MM.1S (cell line): ENCODE data around the gene PNPLA7.

Experiments
- DNase-seq: peaks from one replicate; pipeline ENCODE4 v3.0.0-alpha.2; 2015
- H2AFZ ChIP-seq: fragments of 300-600 bp; sonication (generic); 2 replicates; pipeline ENCODE4 v1.6.0; 2016; ENCODE audit warnings: antibody characterized with exemption, low read length
- H3F3A ChIP-seq: fragments of 300-600 bp; sonication (generic); 2 replicates; pipeline ENCODE4 v1.6.1; 2016; ENCODE audit warnings: mild to moderate bottlenecking, antibody characterized with exemption, low read length, moderate library complexity, mixed read lengths; ENCODE audit not compliant: insufficient read depth
- H3K27ac ChIP-seq: fragments of 300-600 bp; sonication (generic); 2 replicates; pipeline ENCODE4 v1.5.1; 2016; ENCODE audit warnings: mild to moderate bottlenecking, low read length
- H3K27me3 ChIP-seq: fragments of 300-600 bp; sonication (generic); replicated peaks from 2 replicates; pipeline ENCODE4 v1.6.0; 2016; ENCODE audit warnings: low read length; ENCODE audit not compliant: insufficient read depth
- H3K36me3 ChIP-seq: fragments of 300-600 bp; sonication (generic); replicated peaks from 2 replicates; pipeline ENCODE4 v1.6.1; 2016; ENCODE audit warnings: mild to moderate bottlenecking, low read length, mixed read lengths; ENCODE audit not compliant: insufficient read depth
- H3K4me1 ChIP-seq: fragments of 300-600 bp; sonication (generic); 2 replicates; pipeline ENCODE4 v1.6.1; 2016; ENCODE audit warnings: low read length, mixed read lengths
- H3K4me2 ChIP-seq: fragments of 300-600 bp; sonication (generic); 2 replicates; pipeline ENCODE4 v1.6.0; 2016; ENCODE audit warnings: low read depth, low read length
- H3K4me3 ChIP-seq: fragments of 300-600 bp; sonication (generic); 2 replicates; pipeline ENCODE4 v1.5.1; 2016; ENCODE audit warnings: low read length, mixed read lengths
- H3K79me2 ChIP-seq: fragments of 300-600 bp; sonication (generic); 2 replicates; pipeline ENCODE4 v1.6.1; 2016; ENCODE audit warnings: mixed run types, low read length, mixed read lengths
- H3K9ac ChIP-seq: fragments of 300-600 bp; sonication (generic); 2 replicates; pipeline ENCODE4 v1.6.1; 2016; ENCODE audit warnings: low read length, mixed read lengths
- H3K9me2 ChIP-seq: fragments of 300-600 bp; sonication (generic); replicated peaks from 2 replicates; pipeline ENCODE4 v1.6.1; 2016; ENCODE audit warnings: mild to moderate bottlenecking, low read length, mixed read lengths; ENCODE audit not compliant: insufficient read depth
- H3K9me3 ChIP-seq: fragments of 300-600 bp; sonication (generic); replicated peaks from 2 replicates; pipeline ENCODE4 v1.6.1; 2016; ENCODE audit warnings: mild to moderate bottlenecking, low read length, mixed read lengths; ENCODE audit not compliant: insufficient read depth
- H4K20me1 ChIP-seq: fragments of 300-600 bp; sonication (generic); 2 replicates; pipeline ENCODE4 v1.6.1; 2016; ENCODE audit warnings: mild to moderate bottlenecking, low read length, moderate library complexity, mixed read lengths; ENCODE audit not compliant: insufficient read depth
- EZH2 ChIP-seq: fragments of 300-600 bp; sonication (generic); optimal IDR thresholded peaks from 2 replicates; pipeline ENCODE3; 2017; ENCODE audit warnings: low read depth, mild to moderate bottlenecking, antibody characterized with exemption, low read length, mixed read lengths
- EZH2phosphoT487 ChIP-seq: fragments of 300-600 bp; sonication (generic); IDR thresholded peaks from 2 replicates; pipeline ENCODE4 v1.6.1; 2018; ENCODE audit warnings: antibody characterized with exemption, low read length
- TF ChIP-seq, protein P1 (sequence below): fragments of 300-600 bp; sonication (generic); IDR thresholded peaks from 2 replicates; pipeline ENCODE4 v1.5.1; 2016; ENCODE audit warnings: antibody characterized with exemption, low read length, mixed read lengths

The PNPLA7 gene

DNA sequence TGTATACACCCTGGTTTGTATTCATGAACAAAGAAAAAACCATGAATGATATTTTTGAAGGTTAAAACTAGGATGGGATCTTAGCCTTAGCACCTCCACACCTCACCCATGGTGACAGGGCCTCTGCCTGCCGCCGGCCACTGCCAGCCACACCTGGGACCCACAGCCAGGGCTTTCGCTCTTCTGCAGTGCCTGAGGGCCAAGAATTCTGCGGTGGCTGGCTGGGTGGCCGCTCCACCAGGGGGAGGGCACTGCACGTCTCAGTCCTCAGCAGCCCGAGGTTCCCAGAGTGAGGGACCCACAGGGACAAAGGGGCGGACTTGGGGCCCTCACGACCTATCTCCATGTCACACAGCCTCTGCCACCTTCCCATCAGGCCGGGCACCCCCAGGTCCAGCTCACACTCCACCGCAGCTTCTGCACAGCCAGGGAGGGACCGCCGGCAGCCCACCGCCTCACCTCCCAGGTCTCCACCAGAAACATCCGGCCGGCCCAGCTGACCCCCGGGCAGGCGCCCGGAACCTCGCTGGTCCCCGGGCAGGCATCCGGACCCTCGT lies 134.1 kb downstream of the PNPLA7 start:
- Histone ChIP-seq H3K36me3 (no peaks in the 10 kb centered on the region), H2AFZ (no peak overlapping the region), H3K4me1 (no peaks in the 10 kb centered on the region; the same call in 1 of the 2 replicates), H4K20me1 (no peaks in the 10 kb centered on the region), H3K79me2 (peaks cover 15% of the 10 kb centered on the region; the same call in 1 of the 2 replicates), H3K9ac (no peak overlapping the region), H3K27me3 (no peaks in the 10 kb centered on the region), H3K27ac (no peak overlapping the region), H3K9me3 (no peaks in the 10 kb centered on the region), H3F3A (no peaks in the 10 kb centered on the region), H3K9me2 (no peaks in the 10 kb centered on the region), H3K4me3 (no peak overlapping the region), H3K4me2 (no peak overlapping the region)
- TF ChIP-seq EZH2 (no peak), EZH2phosphoT487 (no peak)
- TF ChIP-seq, protein P1, sequence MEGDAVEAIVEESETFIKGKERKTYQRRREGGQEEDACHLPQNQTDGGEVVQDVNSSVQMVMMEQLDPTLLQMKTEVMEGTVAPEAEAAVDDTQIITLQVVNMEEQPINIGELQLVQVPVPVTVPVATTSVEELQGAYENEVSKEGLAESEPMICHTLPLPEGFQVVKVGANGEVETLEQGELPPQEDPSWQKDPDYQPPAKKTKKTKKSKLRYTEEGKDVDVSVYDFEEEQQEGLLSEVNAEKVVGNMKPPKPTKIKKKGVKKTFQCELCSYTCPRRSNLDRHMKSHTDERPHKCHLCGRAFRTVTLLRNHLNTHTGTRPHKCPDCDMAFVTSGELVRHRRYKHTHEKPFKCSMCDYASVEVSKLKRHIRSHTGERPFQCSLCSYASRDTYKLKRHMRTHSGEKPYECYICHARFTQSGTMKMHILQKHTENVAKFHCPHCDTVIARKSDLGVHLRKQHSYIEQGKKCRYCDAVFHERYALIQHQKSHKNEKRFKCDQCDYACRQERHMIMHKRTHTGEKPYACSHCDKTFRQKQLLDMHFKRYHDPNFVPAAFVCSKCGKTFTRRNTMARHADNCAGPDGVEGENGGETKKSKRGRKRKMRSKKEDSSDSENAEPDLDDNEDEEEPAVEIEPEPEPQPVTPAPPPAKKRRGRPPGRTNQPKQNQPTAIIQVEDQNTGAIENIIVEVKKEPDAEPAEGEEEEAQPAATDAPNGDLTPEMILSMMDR: no peak
- DNase-seq: no peak

DNA sequence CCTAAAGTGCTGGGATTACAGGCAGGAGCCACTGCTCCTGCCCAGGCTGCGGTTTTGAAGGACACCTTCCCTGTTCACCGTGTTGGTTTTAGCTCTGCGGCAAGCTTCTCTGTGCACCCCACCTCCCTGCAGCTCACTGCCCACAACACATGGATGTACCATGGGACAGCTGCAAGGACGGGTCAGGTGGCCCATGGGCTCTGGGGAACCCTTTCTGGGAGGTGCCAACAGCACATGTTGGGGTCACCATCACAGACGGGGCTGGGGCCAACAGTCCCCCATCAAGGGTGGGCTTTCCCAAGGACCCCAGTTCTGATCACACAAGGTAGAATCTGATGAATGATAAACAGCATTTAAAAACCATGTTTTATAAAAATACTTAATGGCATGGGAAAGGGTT lies 134.8 kb downstream of the PNPLA7 start:
- Histone ChIP-seq H3K4me2 (no peak overlapping the region), H3K27me3 (no peaks in the 10 kb centered on the region), H3K9me2 (no peaks in the 10 kb centered on the region), H3K4me1 (no peaks in the 10 kb centered on the region; the same call in 1 of the 2 replicates), H3K79me2 (peaks cover 12% of the 10 kb centered on the region; the same call in 1 of the 2 replicates), H3K36me3 (no peaks in the 10 kb centered on the region), H4K20me1 (no peaks in the 10 kb centered on the region), H3K4me3 (no peak overlapping the region), H3F3A (no peaks in the 10 kb centered on the region), H3K9me3 (no peaks in the 10 kb centered on the region), H3K9ac (no peak overlapping the region), H2AFZ (no peak overlapping the region), H3K27ac (no peak overlapping the region)
- no peak for DNase-seq
- TF ChIP-seq, protein P1: no peak
- TF ChIP-seq EZH2: no peak
- no peak for TF ChIP-seq EZH2phosphoT487

DNA sequence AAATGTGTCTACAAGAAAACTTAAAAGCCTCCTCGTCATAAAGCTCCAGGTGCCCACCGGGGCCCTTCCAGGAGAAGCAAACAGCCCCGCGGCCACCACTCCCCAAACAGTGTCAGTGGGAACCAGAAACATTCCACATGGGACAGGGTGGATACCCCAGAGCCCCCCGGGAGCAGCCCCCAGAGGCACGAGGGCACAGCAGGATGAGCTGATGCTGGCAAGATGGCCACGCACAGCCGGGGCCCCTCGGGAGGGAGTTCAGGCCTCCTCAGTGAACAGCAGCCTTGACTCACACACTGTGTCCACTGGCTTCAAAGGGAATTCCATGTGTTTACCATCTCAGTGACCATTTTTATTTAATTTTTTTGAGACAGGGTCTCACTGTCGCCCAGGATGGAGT lies 137.8 kb downstream of the PNPLA7 start:
- DNase-seq: no peak
- Histone ChIP-seq H3K9me2 (no peaks in the 10 kb centered on the region), H2AFZ (no peak overlapping the region), H3K4me1 (no peaks in the 10 kb centered on the region; the same call in 1 of the 2 replicates), H3K27ac (no peak overlapping the region), H3K4me3 (no peak overlapping the region), H3K9ac (no peak overlapping the region), H3K27me3 (no peaks in the 10 kb centered on the region), H3K4me2 (no peak overlapping the region), H3K36me3 (no peaks in the 10 kb centered on the region), H4K20me1 (no peaks in the 10 kb centered on the region), H3K79me2 (peaks cover 9% of the 10 kb centered on the region; the same call in 1 of the 2 replicates), H3F3A (no peaks in the 10 kb centered on the region), H3K9me3 (no peaks in the 10 kb centered on the region)
- TF ChIP-seq EZH2: no peak
- TF ChIP-seq, protein P1: no peak
